Measurements from ENCODE around the gene EDEM1.
"Not testable (repeated sequence)": the region's sequence is repeated elsewhere in the genome, so short reads cannot be mapped to it uniquely, and the experiment has no call there.

The EDEM1 gene

DNA sequence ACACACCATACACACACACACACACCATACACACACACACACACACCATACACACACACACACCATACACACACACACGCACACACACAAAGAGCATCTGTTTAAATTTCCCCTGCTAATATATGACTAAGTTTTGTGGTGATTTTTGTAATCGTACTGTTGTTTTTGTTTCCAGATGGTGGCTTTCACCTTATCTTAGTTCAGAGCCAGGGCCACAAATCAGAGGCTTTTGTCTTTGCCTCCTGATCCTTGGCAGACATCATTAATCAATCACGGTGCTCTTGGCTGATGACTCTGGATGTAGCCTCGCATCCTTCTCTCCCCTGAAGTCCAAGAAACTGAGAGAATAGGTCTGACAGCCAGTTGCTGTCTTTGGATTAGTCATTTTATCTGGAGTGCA, 52.1 kb downstream of the EDEM1 start:
- DNase-seq, result no peak

DNA sequence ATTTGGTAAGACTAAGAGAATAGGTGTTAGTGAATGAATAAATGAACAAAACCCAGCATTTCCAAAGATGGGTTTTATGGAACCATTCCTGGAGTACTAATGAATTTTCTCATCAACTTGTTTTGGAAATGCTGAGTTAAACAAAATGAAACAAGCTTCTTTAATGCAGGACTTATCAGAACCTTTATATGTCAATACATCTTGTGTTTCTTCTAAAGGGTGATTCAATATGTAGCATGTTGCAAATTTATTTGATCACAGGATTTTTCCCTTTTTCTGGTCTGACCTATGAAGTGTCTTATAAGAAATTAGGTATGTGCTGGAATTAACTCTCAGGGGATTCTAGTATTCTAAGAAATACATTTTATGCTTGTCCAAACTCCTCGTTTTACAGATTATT, 53.2 kb downstream of the EDEM1 start:
- DNase-seq, result no peak

DNA sequence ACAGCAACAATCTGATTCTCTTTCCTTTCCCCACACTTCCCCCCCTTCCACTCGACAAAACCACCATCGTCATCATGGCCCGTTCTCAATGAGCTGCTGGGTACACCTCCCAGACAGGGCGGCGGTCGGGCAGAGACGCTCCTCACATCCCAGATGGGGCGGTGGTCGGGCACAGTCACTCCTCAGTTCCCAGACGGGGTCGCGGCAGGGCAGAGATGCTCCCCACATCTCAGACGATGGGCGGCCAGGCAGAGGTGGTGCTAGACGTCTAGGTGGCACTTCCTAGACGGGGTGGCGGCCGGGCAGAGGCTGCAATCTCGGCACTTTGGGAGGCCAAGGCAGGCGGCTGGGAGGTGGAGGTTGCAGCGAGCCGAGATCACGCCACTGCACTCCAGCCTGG, 55.3 kb downstream of the EDEM1 start:
- DNase-seq, result not testable (repeated sequence)

DNA sequence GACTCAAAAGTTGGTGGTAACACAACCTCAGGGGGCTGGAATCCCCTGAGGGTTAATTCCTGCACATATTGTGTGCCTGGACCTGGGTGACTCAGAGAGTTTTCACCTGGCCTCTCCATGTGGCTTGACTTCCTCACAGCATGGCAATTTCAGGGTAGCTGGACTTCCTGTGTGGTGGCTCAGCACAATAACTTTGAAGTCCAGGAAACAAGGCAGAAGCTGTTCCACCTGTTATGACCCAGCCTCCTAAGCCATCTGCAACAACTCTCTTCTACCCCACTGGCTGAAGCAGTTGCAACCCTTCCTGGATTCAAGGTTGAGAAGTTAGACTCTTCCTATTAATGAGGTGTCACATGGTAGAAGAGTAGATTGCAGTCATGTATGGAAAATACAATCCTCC, 58.4 kb downstream of the EDEM1 start:
- no peak for DNase-seq

DNA sequence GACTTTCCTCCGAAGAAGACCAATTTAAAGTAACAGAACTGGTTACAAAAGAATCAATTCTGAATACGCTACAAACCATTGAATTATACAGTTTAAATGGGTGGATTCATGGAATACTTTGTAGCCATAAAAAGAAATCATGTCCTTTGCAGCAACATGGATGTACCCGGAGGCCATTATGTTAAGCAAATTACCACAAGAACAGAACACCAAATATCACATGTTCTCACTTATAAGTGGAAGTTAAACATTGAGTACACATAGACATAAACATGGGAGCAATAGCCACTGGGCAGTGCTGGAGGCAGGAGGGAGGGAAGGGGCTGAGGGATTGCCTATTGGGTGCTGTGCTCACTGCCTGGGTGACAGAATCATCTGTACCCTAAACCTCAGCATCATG, 61.3 kb downstream of the EDEM1 start:
- no peak for DNase-seq

DNA sequence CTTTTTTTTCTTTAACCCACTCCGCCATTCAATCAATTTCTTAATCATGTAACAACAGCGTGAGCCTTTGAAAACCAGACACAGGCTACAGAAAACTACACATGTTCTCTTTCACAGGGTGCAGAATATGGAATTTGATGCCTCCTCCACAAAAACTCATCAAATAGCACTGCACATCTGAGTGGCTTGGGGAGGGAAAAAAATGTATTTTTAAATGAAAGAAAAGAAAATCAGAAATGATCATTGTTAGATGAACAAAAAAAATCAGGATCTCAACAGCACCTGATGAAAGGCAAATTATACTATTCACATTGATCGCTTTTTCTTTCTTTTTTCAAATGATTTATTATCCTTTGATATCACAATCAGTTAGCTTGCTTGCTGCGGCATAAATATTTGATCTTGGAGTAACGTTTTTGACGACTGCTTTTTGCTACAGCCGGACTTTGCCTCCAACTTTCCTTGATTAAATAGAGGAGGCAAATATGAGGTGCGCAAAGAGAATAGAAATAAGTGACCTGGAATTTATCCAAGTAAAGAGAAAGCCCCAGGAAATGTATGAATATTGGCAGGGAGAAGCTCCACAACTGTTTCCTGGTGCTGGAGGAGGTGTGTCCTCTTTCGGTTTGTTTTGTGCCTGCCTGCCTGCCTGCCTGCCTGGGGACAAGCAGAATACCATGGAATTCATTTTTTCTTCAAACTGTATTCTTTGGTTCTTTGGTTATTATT, 63.1 kb downstream of the EDEM1 start:
- DNase-seq, result no peak

DNA sequence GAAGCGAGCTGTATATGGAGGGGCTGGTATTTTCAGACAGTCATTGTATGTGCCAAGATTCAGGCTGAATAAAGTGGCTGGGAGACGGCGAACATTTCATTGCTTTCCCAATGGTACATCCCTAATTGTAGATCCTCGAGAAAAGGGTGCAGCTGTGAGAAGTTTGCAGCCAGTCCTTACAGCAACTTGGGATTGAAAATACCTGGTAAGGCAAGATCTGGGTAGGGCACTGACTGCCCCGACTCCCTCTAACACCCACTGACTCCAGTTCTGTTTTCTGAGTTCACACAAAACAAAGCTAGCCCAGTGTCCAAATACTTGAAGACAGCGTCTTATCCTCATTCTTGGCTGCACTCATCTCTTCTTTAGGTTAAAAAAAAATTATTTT, 63.7 kb downstream of the EDEM1 start:
- DNase-seq, result no peak

DNA sequence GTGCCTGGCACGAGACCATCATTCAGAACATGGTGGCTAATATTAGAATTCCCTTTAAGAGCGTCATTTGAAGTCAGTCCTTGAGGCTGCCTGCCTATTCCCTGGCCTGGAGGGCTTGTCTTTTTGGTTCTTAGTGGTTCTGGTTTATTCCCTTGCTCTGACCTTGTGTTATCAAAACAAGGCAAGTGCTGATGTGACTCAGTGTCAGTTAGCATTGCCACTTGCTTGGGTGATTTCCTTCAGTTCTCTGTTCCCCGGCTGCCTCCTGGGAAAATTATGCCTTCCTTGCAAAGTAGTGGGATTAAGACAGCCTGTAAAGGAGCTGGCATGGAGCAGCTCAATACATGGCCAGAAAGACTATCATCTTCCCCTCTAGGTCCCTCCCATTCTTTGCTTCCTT, 64.6 kb downstream of the EDEM1 start:
- no peak for DNase-seq

DNA sequence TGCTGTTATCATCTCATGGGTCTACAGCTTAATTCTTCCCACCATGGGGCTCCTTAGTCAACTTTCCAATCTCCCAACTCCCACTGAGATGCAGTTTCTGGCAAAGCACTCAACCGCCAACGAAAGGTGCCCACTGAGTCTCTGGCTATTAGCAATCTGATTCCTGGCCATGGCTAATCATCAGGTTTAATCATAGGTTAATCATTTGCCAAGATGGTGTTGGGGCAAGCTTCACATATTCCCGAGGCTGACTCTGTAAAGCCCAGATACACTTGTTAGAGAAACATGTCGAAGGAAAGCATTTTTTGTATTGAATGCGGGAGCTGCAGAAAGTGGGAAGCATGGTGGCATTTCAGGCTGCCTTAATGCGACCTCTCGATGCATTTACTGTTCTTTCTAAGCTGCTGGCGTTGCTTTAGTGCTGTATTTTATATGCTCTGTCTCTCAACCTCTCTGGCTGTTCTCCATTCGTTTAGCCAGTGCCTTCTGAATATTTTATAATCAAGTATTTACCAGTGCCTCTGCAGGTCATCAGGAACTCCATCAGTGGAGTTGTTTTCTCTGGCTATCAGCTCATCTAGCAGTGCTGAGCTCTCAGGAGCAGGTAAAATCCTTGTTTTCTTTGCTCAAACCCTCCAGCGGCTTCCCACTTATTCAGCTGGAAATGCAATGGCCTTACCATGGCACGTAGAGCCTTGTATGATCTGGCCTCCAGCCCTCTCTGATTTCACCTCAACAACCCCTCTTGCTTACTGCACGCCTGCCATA, 67.0 kb downstream of the EDEM1 start:
- DNase-seq, result no peak

DNA sequence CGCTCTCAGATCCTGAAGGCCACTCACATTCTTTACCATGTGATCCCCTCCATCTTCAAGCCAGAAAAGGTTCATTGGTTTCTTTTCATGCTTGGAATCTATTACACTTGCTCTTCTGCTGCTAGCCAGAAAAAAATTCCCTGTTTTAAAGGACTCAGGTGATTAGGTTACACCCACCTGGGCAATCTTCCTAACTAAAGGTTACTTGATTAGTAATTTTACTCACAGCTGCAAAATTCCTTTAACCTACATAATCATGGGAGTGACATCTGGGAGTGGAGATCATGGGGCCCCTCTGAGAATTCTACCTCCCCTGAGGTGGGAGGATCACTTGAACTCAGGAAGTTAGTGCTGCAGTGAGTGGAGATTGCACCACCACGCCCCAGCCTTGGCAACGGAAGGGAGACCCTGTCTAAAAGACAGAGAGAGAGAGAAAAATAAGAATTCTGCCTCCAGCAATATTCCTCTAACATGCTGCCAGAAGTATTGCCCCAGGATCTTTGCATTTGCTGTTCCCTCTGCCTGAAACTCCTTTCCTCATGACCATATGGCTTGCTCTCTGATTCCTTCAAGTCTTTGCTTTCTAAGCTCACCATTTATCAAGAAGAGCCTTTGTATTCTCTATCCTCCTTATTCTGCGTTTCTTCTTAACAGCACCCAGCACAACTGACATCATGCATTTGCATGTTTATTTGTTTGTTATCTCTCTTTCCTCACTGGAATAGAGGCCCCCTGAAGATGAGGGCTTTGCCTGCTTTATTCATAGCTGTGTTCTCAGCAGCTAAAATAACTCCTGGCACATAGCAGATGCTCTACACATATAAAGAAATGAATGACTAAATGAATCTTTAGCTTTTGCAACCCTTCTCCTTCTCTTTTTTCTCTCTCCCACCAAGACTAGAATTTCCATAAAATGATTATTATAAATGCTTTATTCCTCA, 68.2 kb downstream of the EDEM1 start:
- no peak for DNase-seq

DNA sequence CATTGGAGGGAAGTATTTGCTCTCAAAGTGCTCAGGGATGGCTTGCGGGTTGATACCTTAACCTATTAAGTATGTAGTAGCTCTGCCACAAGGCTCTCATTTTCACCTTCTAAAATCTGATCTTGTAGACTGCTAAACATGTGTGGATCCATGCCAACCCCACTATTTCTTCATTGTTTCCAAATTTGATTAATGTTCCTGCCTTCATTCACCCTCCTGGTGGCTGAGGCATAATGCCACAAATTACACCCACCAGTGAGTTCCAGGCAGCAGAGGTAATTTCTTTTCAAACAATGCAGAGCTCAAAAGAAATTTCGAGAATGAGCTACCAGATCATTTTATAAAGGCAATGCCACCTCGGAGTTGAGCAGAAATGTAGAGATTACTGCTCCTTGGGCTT, 71.0 kb downstream of the EDEM1 start:
- DNase-seq, result no peak

DNA sequence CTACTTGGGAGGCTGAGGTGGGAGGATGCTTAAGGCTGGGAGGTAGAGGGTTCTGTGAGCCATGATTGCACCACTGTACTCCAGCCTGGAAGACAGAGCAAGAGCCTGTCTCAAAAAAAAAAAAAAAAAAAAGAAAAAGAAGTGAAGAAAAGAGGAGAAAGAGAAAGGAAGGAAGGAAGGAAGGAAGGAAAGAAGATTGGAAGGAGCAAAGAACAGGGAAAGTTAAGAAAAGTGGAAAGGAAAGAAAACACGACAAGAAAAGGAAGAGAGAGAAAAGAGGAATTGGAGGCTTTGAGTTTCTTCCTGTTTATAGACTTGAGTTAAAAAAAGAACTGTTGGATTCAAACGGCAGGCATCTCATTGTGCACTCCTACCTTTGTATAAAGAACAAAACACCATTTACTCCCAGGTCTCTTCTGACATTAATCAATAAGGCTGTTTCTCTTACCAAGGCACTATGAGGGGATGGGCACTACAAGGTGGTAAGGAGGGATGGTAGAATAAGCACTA, 73.5 kb downstream of the EDEM1 start:
- DNase-seq, result no peak

DNA sequence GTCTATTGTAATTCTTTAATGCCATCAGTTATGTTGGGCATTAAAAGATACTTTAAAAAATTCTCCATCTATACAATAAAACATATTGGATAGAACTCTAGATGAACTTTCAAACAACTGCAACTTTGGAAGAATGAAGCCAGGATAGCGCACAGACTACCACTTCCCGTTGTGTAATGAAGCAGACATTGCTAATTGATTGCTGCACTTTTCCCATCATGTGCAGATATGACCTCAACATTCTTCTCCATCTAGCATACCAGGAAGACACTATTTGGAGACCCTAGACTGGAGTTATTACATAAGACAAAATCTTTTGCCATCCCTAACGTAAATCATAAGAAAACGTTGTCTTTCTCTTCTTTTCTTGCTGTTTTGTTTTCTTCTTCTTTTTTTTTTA, 75.0 kb downstream of the EDEM1 start:
- DNase-seq, result no peak

DNA sequence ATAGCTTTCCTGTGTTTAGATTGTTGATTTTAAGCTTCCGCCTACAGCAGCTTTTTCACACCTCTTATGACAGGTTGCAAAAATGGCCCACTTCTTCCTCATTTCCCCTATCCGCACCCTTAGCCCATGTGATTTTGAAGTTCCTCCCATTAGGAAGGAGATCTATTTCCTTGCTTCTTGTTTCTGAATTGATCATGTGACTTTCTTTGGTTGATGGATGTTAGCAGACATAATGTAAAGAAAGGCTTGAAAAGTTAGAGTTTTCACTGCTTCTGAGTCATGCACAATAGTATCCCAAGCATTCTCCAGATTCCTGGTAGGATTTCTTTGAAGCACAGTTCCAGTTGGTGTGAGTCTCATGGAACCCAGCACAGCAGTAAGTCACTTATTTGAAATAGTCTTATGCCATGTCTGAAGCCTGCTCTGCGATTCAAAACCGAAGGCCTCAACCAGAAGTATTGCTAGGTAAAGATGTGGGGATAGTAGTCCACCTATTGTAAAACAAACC, 76.6 kb downstream of the EDEM1 start:
- DNase-seq, result no peak

DNA sequence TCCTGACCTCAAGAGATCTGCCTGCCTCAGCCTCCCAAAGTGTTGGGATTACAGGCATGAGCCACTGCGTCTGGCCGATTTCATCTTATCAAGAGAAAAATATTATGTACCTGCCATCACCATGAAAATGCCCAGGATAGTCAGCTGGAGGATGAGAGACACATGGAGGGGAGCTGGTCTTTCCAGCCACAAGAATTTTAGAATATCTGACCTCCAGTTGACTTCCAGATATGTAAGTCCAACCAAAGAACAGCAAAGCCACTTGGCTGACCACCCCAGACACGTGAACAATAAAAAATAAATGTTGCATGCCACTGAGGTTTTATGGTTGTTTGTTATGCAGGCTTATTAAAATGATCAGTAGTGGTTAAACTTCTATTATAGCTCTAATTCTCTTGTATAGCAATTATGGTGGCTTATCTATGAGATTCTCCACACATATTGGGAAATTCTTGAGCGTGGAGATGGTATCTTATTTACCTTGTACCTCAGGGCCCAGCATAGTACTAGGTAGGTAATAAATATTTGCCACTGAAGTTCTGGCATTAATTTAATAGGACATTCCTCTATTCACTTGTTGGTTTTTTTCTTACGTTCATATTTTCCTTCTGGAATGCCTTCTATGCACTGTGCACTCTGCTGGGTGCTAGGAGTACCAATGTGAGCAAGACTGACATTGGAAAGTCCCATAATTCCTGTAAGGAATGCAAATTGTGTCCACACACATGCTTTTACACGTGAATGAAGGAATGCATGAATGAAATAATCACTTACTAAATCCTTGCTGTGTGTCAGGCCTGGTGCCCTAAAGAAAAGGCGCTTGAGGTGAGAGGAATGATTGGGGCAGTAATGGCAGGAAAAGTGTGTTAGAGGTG, 77.6 kb downstream of the EDEM1 start:
- DNase-seq, result no peak

DNA sequence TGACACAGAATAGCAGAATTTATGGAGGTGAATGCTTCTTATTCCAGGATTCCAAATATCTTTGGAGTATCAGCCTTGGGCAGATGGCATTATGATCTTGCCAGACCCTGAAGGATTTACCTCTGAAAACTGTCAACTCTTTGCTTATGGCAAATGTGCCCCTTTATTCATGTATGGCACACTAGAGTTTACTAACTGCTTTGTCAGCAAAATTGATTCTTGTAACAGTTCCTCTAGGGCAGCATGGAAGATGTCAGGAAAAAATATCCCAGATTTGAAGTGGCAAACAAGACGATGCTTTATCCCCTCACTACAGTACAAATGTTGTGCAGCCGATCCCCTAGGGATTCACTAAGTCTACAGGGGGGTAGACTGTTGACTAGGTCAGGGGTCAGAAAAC, 79.7 kb downstream of the EDEM1 start:
- no peak for DNase-seq

DNA sequence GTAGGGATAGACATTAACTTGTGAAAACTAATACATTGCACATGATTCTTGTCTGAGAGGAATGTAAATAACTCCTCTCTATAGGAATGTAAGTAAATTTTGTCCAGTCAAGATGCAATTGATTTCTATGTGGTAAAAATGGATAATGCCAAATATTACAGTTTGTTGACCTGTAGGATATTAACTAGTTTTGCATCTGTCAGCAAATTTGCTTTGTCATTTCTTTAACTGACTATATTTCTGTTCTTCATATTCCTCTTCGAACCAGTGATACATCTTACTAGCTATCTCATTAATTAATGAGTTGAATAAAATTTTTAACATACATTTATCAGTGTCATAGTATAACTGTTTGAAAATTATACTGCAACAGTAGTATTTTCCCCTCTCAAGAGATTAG, 80.4 kb downstream of the EDEM1 start:
- no peak for DNase-seq

All from CD4-positive, alpha-beta T cell treated with Interleukin-15 for 1 hour (primary cell).